Measurements from ENCODE around the gene SPIN4.
"Not testable (repeated sequence)": the region's sequence is repeated elsewhere in the genome, so short reads cannot be mapped to it uniquely, and the experiment has no call there.

The SPIN4 gene

DNA sequence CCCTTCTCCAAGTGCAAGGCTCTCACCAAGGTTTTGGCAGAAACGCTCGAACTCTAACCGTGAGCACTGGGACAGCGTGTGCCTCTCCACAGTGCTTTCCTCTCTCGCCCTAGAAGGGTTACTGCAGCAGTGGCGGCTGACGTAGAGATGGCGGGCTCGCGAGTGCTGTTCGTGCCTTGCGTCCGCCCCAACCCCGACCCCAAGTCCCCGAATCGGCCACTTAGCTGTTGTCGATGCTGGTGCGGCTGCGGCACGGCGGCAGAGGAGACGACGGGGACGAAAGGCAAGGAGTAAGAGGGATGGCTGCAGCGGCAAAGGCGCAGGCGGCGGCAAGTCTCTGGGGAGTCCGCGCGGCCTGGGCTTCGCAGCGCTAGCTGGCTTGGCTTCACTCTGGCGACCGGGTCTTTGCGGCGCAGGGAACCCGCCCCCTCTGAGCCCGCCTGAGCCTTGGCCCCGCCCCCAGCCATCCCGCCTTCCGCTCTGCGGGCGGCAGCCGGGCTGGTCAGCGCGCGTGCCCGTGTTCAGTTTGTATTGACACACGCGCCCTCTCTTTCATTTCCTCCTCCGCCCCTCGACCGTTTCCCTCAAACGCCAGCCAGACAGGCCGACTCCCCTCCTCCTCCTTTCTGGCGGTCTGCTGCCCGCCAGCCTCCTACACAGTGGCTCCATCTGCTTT lies at the start of gene SPIN4:
TSS of gene SPIN4 (minus strand) at position 392 of the 676 bp plus-strand sequence. CDS start 513 bp downstream, outside the sequence.
- peak; percentile 44 to 53 for DNase-seq

DNA sequence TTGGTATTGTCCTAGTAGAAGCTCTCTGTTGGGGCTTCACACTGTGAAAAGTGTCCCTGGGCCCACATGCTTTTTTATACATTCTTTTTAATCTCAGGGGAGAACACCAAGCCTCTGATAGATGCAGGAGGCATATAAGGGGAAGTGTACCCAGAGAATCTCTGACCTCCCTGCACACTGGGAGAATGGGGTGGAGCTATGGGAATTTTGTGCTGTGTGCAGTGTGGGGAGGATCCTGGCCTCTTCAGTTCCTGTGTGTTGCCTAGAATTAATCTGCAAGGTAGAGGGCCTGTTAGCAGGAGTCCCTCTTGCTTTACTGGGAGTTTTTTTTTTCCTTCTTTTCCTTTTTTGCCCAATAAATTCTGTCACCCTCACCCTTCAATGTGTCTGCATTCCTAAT lies 49.2 kb upstream of the SPIN4 start:
- DNase-seq, result no peak

DNA sequence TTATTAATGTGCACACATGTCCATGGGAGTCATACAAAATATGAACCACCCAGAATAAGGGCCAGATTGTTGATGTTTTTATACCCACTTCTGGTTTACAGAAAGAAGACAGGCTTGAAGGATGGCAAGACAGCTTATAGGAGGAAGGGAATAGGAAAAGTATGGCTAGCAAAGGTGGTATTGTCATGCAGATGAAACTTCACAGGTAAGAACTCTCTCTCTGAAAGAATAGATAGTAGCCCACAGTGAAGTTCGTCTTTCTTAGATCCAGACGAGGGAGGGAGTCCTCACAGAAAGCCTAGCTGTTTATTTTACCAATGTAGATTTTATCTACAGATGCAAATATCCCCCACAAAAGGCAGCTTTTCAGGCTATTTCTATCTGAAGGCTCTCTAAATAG lies 43.7 kb upstream of the SPIN4 start:
- no peak for DNase-seq

DNA sequence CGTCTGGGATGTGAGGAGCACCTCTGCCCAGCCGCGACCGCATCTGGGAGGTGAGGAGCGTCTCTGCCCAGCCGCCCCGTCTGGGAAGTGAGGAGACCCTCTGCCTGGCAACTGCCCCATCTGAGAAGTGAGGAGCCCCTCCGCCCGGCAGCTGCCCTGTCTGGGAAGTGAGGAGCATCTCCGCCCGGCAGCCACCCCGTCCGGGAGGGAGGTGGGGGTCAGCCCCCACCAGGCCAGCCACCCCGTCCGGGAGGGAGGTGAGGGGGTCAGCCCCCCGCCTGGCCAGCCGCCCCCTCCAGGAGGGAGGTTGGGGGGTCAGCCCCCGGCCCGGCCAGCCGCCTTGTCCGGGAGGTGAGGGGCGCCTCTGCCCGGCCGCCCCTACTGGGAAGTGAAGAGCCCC lies 42.0 kb upstream of the SPIN4 start:
- DNase-seq, result not testable (repeated sequence)

DNA sequence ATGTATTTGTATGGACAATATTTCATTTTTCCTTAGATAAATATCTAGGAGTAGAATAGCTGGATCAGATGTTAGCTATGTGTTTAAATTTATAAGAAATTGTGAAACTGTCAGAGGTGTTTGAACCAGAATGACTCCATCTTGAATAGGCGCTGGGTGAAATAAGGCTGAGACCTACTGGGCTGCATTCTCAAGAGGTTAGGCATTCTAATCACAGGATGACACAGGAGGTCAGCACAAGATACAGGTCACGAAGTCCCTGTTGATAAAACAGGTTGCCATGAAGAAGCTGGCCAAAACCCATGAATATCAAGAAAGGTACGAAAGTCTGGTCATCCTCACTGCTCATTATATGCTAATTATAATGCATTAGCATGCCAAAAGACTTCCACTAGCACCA lies 36.3 kb upstream of the SPIN4 start:
- no peak for DNase-seq

DNA sequence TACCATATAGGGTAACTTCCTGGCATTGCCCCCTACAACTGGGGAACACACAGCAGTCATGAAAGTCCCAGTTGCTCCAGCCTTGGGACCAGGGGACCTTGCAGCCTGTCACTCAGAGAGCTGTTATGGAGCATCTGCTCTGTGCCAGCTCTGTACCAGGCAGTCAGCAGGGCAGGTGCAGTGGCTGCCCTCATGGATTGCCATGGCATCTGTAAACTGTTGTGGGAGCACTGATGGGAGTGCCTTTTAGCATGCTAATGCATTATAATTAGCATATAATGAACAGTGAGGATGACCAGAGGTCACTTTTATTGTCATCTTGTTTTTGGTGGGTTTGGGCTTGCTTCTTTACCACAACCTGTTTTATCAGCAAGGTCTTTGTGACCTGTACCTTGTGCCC lies 33.1 kb upstream of the SPIN4 start:
- not testable (repeated sequence) for DNase-seq

DNA sequence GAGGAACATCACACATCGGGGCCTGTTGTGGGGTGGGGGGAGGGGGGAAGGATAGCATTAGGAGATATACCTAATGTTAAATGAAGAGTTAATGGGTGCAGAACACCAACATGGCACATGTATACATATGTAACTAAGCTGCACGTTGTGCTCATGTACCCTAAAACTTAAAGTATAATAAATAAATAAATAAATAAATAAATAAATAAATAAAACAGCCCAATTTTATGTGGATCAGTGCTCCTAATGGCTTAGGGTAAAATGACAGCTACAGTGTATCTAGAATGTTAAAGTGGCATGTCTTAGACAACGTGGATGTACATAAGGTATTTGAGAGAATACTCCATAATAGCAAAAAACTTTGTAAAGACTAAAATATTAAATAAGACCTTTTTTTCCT lies 21.9 kb upstream of the SPIN4 start:
- DNase-seq, result not testable (repeated sequence)

DNA sequence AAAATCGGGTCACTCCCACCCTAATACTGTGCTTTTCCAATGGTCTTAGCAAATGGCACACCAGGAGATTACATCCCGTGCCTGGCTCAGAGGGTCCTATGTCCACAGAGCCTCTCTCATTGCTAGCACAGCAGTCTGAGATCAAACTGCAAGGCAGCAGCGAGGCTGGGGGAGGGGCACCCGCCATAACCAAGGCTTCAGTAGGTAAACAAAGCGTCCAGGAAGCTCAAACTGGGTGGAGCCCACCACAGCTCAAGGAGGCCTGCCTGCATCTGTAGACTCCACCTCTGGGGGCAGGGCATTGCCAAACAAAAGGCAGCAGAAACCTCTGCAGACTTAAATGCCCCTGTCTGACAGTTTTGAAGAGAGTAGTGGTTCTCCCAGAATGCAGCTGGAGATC lies 16.6 kb upstream of the SPIN4 start:
- not testable (repeated sequence) for DNase-seq

DNA sequence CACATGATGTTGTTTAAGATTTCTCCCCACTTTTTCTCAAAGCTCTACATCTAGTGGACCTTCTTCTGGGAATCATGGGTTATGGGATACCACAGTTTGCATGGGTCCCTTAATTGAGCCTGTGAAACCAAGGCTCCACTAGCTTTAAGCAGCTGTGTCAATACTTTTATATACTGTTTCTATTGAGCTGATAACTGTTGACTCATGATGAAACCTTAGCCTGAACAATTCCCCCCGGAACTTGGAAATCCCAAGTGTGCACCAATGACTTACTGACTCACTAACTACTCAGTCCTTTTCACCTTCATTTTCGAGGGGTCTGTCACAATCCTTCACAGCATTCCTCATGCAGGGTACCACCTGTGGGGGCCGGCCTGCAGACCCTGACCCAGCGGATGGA lies 12.7 kb upstream of the SPIN4 start:
- DNase-seq, result no peak

DNA sequence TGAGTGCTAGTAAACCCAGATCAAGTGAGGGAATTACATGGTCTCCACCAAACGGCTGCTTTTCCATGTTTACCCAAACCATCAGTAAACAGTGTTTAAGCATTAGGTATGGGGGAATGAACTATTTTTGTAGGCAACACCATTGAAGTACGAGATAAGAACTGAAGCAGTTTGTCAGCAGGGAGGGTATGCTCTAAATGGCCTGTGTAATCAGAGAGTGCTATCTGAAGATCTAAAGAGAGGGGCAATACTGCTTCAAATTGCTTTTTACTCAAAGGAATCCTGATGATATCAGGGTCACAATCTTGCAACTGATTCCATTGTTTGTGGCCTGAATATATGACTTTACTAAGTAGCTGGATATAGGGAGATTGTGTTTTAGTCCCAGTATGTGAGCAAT lies 10.4 kb upstream of the SPIN4 start:
- no peak for DNase-seq

DNA sequence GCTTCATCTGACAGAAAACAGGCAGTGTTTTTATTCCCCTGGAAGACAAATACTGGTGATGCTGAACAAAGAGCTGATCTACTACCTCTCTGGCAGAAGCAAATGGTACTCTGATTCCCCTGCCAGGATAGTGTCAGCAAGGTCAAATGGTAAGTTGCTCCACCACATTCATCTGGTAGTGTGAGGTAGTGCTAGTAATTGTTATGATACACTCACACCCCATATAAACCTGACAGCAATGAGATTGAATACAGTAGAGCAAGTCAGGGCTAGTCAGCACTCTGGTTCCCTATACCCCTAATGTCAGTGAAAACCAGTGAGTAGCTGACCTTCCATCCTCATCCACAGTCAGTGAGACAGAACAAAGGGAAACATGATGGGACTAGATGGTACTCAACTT lies 3.4 kb upstream of the SPIN4 start:
- DNase-seq, result no peak

DNA sequence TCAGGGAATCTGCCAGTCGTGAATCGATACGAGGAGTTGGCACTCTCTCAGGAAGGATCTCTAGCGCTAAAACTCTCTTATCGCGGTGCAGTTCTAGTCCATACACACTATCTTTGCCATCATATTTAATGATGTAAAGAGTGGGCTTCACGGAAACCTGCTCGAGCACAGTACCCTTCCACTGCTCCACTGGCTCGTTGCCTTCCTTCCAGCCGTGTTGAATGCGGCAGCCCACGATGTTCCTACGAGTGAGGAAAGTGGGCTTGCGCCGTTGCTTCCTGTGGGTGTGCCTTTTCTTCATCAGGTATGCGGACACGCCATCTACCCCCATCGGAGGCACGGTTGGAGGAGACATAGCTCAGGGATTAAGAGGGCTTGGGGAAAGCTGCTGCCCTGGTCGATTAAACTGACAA lies 661 bp downstream of the SPIN4 start:
- DNase-seq, result peak; percentile 1 to 5

DNA sequence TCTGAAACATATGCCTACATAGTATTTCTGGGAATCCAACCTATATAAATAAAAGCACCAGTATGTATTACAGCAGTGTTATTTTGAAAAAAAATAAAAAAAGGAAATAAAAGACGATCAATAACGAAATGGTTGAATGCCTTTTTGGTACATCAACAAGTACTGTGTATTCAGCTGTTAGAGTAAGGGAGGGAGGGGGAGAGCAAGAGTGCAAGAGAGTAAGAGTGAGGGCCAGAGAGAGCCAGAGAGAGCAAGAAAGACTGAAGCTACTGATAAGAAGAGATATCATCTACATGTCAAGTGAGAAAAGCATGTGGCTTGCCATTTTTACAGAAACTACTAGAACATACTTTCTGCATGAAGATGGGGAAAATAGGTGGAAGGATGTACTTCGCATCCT lies 1.8 kb downstream of the SPIN4 start:
- no peak for DNase-seq

DNA sequence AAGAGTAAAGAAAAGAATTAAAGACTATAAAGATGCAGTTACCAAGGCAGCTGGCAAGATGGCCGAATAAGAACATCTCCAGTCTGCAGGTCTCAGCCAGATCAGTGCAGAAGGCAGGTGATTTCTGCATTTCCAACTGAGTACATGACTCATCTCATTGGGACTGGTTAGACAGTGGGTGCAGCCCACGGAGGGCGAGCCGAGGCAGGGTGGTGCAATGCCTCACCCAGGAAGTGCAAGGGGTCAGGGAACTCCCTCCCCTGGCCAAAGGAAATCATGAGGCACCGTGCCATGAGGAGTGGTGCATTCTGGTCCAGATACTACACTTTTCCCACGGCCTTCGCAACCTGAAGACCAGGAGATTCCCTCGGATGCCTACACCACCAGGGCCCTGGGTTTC lies 20.5 kb downstream of the SPIN4 start:
- no peak for DNase-seq

DNA sequence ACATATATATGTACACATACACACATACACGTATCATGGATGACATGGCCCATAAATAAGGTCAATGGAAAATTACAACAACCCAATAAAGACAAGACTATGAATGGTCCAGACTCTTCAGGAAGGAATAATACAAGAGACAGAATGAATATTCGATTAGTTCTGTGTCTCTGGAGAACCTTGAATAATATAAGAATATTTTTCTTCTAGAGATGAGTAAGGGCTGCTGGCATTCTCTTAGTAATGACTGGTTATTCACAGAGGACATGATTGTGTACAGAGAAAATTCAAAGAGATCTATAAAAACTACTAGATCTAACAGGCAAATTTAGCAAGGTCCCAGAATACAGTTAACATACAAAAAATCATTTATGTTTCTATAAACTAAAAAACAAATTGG lies 23.3 kb downstream of the SPIN4 start:
- DNase-seq, result no peak

DNA sequence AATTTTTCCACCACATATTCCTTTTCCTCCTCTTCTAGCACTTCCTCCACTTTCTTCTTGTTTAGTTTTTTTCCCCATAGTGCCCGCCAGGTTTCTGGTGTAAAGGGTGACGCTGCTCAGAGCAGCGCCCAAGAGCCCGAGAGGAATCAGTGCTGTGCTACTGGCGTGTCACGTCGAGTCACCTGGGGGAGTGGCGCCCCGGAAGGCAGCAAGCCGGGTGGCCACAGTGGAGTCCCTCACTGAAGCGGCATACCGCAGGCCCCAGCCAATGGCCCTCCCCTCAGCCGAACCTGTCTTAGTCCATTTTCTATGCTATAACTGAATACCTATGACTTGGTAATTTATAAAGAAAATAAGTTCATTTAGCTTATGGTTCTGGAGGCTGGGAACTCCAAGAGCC lies 51.5 kb downstream of the SPIN4 start:
- no peak for DNase-seq

Measured in activated CD4-positive, alpha-beta T cell treated with anti-CD3 and anti-CD28 coated beads for 4 hours (primary cell).